ENCODE data around the gene CEP350.

CEP350 gene, protein sequence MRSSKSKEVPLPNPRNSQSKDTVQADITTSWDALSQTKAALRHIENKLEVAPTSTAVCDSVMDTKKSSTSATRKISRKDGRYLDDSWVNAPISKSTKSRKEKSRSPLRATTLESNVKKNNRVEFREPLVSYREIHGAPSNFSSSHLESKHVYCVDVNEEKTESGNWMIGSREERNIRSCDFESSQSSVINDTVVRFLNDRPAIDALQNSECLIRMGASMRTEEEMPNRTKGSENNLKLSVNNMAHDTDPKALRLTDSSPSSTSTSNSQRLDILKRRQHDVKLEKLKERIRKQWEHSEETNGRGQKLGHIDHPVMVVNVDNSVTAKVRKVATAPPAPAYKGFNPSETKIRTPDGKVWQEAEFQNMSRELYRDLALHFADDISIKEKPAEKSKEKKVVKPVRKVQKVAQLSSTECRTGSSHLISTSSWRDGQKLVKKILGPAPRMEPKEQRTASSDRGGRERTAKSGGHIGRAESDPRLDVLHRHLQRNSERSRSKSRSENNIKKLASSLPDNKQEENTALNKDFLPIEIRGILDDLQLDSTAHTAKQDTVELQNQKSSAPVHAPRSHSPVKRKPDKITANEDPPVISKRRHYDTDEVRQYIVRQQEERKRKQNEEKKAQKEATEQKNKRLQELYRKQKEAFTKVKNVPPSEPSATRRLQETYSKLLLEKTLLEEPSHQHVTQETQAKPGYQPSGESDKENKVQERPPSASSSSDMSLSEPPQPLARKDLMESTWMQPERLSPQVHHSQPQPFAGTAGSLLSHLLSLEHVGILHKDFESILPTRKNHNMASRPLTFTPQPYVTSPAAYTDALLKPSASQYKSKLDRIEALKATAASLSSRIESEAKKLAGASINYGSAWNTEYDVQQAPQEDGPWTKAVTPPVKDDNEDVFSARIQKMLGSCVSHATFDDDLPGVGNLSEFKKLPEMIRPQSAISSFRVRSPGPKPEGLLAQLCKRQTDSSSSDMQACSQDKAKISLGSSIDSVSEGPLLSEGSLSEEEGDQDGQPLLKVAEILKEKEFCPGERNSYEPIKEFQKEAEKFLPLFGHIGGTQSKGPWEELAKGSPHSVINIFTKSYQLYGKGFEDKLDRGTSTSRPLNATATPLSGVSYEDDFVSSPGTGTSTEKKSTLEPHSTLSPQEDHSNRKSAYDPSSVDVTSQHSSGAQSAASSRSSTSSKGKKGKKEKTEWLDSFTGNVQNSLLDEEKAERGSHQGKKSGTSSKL (N-terminal part only)

DNA sequence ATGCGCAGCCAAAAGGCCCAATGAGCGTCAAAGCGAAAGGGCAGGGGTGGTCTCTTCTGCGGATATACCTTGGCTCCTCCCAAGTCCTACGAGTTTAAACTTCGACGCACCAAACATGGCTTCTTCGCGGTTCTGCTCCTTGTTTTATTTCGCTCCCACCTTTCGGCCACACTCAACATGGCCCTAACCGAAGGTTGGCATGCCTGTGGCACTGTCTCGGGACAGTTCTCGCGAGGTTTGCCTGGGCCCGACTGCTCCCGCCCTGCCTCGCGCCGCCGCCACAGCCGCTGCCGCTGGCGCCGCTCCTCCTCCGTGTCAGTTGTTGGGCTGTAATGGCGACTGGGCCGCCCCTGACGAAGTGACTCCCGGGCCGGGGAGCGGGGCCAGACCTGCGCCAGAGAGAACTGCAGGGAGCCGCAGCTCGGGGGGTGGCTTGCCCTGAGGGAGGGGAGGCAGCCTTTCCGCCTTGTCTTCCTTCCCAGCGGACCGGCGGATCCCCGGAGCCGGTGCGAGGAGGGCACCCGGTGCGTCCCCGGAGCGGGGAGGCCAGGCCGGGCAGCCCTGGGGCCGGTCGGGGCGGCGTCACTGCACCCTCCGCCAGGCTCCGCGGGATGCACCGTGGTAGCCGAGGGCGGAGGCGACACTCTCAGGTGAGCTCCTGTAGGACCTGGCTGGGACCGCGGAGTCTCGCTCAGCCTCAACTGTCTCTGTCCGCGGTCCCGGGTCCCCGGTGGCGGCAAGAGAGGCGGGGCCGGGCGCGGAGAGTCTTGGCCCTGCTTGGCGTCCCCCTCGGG lies at the start of gene CEP350:
Gene CEP350, plus strand, starts transcription at position 318 of the 794 bp plus-strand sequence. CDS start 31,372 bp downstream, outside the sequence.
- peak within 1 kb of the TSS; percentile 94 for H3K27ac Mint-ChIP-seq
- H3K9me3 Mint-ChIP-seq = no peaks in the 10 kb centered on the region
- peak within 1 kb of the TSS; percentile 91 for H3K4me3 Mint-ChIP-seq
- no peaks in the 10 kb centered on the region for H3K36me3 Mint-ChIP-seq
- no peaks in the 10 kb centered on the region for H3K27me3 Mint-ChIP-seq
- H3K4me1 Mint-ChIP-seq = peaks cover 59% of the 10 kb centered on the region

- H3K9me3 Mint-ChIP-seq = no peaks in the 10 kb centered on the region
- H3K36me3 Mint-ChIP-seq = peaks cover 12% of the 10 kb centered on the region
- no peaks in the 10 kb centered on the region for H3K27me3 Mint-ChIP-seq
- no peak overlapping the region for H3K4me3 Mint-ChIP-seq
- no peak overlapping the region for H3K27ac Mint-ChIP-seq
- H3K4me1 Mint-ChIP-seq = peaks cover 10% of the 10 kb centered on the region
Measured at GRCh38 chr1:179910934-179911333, 43.7 kb upstream of the CEP350 start.

- Mint-ChIP-seq H3K9me3 (no peaks in the 10 kb centered on the region), H3K4me1 (peaks cover 10% of the 10 kb centered on the region), H3K36me3 (peaks cover 10% of the 10 kb centered on the region), H3K27me3 (no peaks in the 10 kb centered on the region), H3K4me3 (no peak overlapping the region), H3K27ac (no peak overlapping the region)
Measured at GRCh38 chr1:179911812-179912211, 42.8 kb upstream of the CEP350 start.

GRCh38 chr1:179917601-179918429 lies 36.8 kb upstream of the CEP350 start:
- H3K27ac Mint-ChIP-seq = peak overlapping the region; percentile 51
- no peak overlapping the region for H3K4me3 Mint-ChIP-seq
- H3K9me3 Mint-ChIP-seq = no peaks in the 10 kb centered on the region
- H3K27me3 Mint-ChIP-seq = no peaks in the 10 kb centered on the region
- peaks cover 9% of the 10 kb centered on the region for H3K4me1 Mint-ChIP-seq
- H3K36me3 Mint-ChIP-seq = peaks cover 13% of the 10 kb centered on the region

DNA sequence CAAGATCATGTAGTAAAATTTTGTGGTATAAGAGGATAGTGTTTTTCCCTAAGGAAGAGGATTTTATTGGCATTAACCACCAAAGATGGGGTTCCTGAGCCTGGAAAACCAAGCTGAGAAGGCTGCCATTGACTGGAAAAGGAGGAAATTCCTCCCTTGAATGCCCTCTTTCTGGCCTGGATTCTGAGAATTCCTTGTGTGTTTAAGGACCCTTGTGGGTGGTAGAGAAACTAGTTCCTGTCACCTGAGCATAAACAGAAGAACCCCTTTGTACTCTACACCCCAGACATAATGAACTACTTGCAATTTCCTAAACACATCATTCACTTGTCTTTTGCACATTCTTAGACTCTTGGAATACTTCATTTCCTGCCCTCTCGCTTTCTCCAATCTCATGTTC lies 33.1 kb upstream of the CEP350 start:
- Mint-ChIP-seq H3K27me3 (no peaks in the 10 kb centered on the region), H3K4me3 (no peak overlapping the region), H3K27ac (no peak overlapping the region), H3K36me3 (peaks cover 13% of the 10 kb centered on the region), H3K4me1 (peaks cover 9% of the 10 kb centered on the region), H3K9me3 (no peaks in the 10 kb centered on the region)

GRCh38 chr1:179921981-179922872 lies 32.4 kb upstream of the CEP350 start:
- peaks cover 13% of the 10 kb centered on the region for H3K36me3 Mint-ChIP-seq
- peaks cover 9% of the 10 kb centered on the region for H3K4me1 Mint-ChIP-seq
- no peak overlapping the region for H3K27ac Mint-ChIP-seq
- H3K27me3 Mint-ChIP-seq = no peaks in the 10 kb centered on the region
- H3K9me3 Mint-ChIP-seq = no peaks in the 10 kb centered on the region
- H3K4me3 Mint-ChIP-seq = no peak overlapping the region

DNA sequence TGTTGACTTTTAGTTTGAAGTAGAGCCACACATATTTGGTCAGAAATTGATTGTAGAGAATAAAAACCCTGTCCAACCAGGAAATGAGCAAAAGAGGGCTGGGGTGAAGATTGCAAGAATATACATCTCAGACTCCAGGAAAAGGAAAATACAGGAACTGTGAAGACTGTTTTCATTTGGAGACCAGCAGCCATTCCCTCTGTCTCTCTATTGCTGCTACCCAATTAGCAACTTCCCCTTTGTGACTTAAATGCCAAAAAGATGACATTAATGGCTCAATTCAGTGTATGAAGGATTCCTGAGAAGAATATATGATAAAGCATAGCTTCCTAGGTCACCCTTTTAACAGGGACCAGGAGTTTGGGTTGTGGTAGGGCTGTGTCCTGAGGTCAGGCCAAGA lies 31.6 kb upstream of the CEP350 start:
- H3K36me3 Mint-ChIP-seq = peaks cover 10% of the 10 kb centered on the region
- peaks cover 6% of the 10 kb centered on the region for H3K4me1 Mint-ChIP-seq
- H3K4me3 Mint-ChIP-seq = no peak overlapping the region
- no peak overlapping the region for H3K27ac Mint-ChIP-seq
- H3K9me3 Mint-ChIP-seq = no peaks in the 10 kb centered on the region
- no peaks in the 10 kb centered on the region for H3K27me3 Mint-ChIP-seq

GRCh38 chr1:179924268-179924667 lies 30.3 kb upstream of the CEP350 start:
- Mint-ChIP-seq H3K36me3 (peaks cover 4% of the 10 kb centered on the region), H3K27me3 (no peaks in the 10 kb centered on the region), H3K4me3 (no peak overlapping the region), H3K9me3 (no peaks in the 10 kb centered on the region), H3K4me1 (no peaks in the 10 kb centered on the region), H3K27ac (no peak overlapping the region)

DNA sequence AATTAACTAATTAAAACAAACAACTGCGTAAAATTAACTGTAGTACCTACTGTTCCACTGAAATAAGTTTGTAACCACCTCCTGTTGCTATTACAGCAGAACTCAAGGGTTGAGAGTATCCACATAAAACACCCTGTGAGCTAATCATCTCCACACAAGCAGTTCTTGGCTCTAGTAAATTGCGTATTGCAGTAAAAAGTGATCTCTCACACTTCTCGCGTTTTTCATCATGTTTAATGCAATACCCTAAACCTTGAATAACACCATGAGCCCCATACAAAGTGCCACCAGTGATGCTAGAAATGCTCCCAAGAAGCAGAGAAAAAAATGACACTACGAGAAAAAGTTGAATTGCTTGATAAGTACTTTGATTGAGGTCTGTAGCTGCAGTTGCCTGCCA lies 29.3 kb upstream of the CEP350 start:
- Mint-ChIP-seq H3K4me3 (no peak overlapping the region), H3K9me3 (no peaks in the 10 kb centered on the region), H3K4me1 (no peaks in the 10 kb centered on the region), H3K27ac (no peak overlapping the region), H3K27me3 (no peaks in the 10 kb centered on the region), H3K36me3 (peaks cover 2% of the 10 kb centered on the region)

DNA sequence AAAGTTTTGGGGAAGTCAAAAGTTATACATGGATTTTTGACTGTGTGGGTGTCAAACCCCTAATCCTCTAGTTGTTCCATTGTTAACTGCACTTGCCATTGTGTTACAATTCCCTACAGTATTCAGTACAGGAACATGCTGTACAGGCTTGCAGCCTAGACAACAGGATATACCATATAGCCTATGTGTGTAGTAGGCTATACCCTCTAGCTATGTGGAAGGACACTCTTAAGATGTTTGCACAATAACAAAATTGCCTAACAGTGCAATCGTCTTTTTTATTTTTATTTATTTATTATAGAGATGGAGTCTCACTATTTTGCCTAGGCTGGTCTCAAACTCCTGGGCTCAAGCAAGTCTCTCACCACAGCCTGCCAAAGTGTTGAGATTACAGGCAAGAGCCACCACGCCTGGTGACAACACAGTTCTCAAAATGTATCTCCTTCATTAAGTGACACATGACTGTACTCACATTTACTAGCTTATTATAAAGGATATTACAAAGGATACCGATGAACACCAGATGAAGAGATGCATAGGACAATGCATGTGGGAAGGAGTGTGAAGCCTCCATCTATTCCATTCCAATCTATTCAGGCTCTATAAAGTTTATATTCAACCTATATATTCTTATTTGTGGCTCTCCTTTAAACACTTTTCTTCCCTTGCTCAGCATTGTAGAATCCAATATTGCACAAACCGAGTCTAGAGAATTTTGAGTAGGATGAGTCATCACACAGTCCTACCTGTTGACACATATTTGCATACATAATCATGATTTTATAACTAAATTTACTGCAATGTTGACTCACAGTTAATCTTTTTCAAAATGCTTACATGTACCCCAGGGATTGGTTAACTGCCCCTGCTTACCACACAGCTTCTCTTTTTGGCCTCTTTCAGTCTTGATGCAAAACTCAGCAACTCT lies 28.4 kb upstream of the CEP350 start:
- H3K4me3 Mint-ChIP-seq = no peak overlapping the region
- H3K27ac Mint-ChIP-seq = no peak overlapping the region
- no peaks in the 10 kb centered on the region for H3K9me3 Mint-ChIP-seq
- no peaks in the 10 kb centered on the region for H3K36me3 Mint-ChIP-seq
- no peaks in the 10 kb centered on the region for H3K27me3 Mint-ChIP-seq
- H3K4me1 Mint-ChIP-seq = no peaks in the 10 kb centered on the region

- H3K9me3 Mint-ChIP-seq = no peaks in the 10 kb centered on the region
- no peaks in the 10 kb centered on the region for H3K36me3 Mint-ChIP-seq
- no peaks in the 10 kb centered on the region for H3K27me3 Mint-ChIP-seq
- H3K4me3 Mint-ChIP-seq = no peak overlapping the region
- no peaks in the 10 kb centered on the region for H3K4me1 Mint-ChIP-seq
- H3K27ac Mint-ChIP-seq = no peak overlapping the region
Measured at GRCh38 chr1:179926850-179927205, 27.8 kb upstream of the CEP350 start.

- no peaks in the 10 kb centered on the region for H3K36me3 Mint-ChIP-seq
- H3K4me3 Mint-ChIP-seq = no peak overlapping the region
- no peaks in the 10 kb centered on the region for H3K4me1 Mint-ChIP-seq
- no peak overlapping the region for H3K27ac Mint-ChIP-seq
- H3K9me3 Mint-ChIP-seq = no peaks in the 10 kb centered on the region
- H3K27me3 Mint-ChIP-seq = no peaks in the 10 kb centered on the region
Measured at GRCh38 chr1:179929955-179930798, 24.4 kb upstream of the CEP350 start.
